IMR-90 (cell line): ENCODE data around the gene PARD3.

Experiments
- BHLHE40 ChIP-seq: fragments of 150-350 bp; IDR thresholded peaks from 2 replicates; pipeline ENCODE4 v1.6.1; 2016; ENCODE audit warnings: mild to moderate bottlenecking, low read depth, low read length
- CEBPB ChIP-seq: IDR thresholded peaks from 2 replicates; pipeline ENCODE4 v1.6.1; 2012; ENCODE audit warnings: low read depth, low read length, improper control_type of control experiment
- FOS ChIP-seq: fragments of 150-350 bp; IDR thresholded peaks from 2 replicates; pipeline ENCODE4 v1.6.1; 2016; ENCODE audit warnings: low read depth, low read length
- MAFK ChIP-seq: IDR thresholded peaks from 2 replicates; pipeline ENCODE4 v1.6.1; 2012; ENCODE audit warnings: low read depth, low read length, improper control_type of control experiment
- MXI1 ChIP-seq: IDR thresholded peaks from 2 replicates; pipeline ENCODE4 v1.6.1; 2012; ENCODE audit warnings: low read depth, mild to moderate bottlenecking, low read length, moderate library complexity, borderline replicate concordance
- POLR2A ChIP-seq: IDR thresholded peaks from 2 replicates; pipeline ENCODE4 v1.6.1; 2012; ENCODE audit warnings: mild to moderate bottlenecking, low read depth, low read length
- RAD21 ChIP-seq: IDR thresholded peaks from 2 replicates; pipeline ENCODE4 v1.6.1; 2012; ENCODE audit warnings: low read length, improper control_type of control experiment
- RCOR1 ChIP-seq: IDR thresholded peaks from 2 replicates; pipeline ENCODE4 v1.6.1; 2012; ENCODE audit warnings: mild to moderate bottlenecking, low read length, improper control_type of control experiment; ENCODE audit not compliant: insufficient replicate concordance
- RFX5 ChIP-seq: IDR thresholded peaks from 2 replicates; pipeline ENCODE4 v1.8.0; 2012; ENCODE audit warnings: low read depth, mild to moderate bottlenecking, low read length, moderate library complexity
- SMC3 ChIP-seq: fragments of 150-350 bp; IDR thresholded peaks from 2 replicates; pipeline ENCODE4 v1.6.1; 2016; ENCODE audit warnings: low read depth, mild to moderate bottlenecking, antibody characterized with exemption, low read length, moderate library complexity
- TF ChIP-seq, protein P1 (sequence below): conservative IDR thresholded peaks from 2 replicates; pipeline ENCODE4 v1.5.1; 2012; ENCODE audit warnings: mild to moderate bottlenecking, low read depth, low read length, improper control_type of control experiment
- TF ChIP-seq, protein P2 (sequence below): fragments of 150-350 bp; IDR thresholded peaks from 2 replicates; pipeline ENCODE4 v1.6.1; 2017; ENCODE audit warnings: mild to moderate bottlenecking, antibody characterized with exemption, low read length, low read depth
- TF ChIP-seq, protein P3 (sequence below): fragments of 150-350 bp; IDR thresholded peaks from 2 replicates; pipeline ENCODE4 v1.6.1; 2016; ENCODE audit warnings: low read depth, mild to moderate bottlenecking, low read length, moderate library complexity, borderline replicate concordance

DNA sequence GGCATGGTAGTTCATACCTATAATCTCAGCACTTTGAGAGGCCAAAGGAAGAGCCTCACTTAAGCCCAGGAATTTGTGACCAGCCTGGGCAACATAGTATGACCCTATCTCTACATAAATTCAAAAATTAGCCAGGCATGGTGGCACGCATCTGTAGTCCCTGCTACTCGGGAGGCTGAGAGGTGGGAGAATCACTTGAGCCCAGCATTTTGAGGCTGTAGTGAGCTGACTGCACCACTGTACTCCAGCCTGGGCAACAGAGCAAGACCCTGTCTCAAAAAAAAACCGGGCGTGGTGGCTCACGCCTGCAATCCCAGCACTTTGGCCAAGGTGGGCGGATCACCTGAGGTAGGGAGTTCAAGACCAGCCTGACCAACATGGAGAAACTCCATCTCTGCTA is 19.8 kb downstream of the PARD3 start:
- no peak for TF ChIP-seq MAFK
- TF ChIP-seq, protein P1, sequence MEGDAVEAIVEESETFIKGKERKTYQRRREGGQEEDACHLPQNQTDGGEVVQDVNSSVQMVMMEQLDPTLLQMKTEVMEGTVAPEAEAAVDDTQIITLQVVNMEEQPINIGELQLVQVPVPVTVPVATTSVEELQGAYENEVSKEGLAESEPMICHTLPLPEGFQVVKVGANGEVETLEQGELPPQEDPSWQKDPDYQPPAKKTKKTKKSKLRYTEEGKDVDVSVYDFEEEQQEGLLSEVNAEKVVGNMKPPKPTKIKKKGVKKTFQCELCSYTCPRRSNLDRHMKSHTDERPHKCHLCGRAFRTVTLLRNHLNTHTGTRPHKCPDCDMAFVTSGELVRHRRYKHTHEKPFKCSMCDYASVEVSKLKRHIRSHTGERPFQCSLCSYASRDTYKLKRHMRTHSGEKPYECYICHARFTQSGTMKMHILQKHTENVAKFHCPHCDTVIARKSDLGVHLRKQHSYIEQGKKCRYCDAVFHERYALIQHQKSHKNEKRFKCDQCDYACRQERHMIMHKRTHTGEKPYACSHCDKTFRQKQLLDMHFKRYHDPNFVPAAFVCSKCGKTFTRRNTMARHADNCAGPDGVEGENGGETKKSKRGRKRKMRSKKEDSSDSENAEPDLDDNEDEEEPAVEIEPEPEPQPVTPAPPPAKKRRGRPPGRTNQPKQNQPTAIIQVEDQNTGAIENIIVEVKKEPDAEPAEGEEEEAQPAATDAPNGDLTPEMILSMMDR: no peak
- TF ChIP-seq FOS: no peak
- no peak for TF ChIP-seq POLR2A
- no peak for TF ChIP-seq RCOR1
- TF ChIP-seq SMC3: no peak
- TF ChIP-seq, protein P2, sequence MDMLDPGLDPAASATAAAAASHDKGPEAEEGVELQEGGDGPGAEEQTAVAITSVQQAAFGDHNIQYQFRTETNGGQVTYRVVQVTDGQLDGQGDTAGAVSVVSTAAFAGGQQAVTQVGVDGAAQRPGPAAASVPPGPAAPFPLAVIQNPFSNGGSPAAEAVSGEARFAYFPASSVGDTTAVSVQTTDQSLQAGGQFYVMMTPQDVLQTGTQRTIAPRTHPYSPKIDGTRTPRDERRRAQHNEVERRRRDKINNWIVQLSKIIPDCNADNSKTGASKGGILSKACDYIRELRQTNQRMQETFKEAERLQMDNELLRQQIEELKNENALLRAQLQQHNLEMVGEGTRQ: no peak
- TF ChIP-seq CEBPB: no peak
- TF ChIP-seq RFX5: no peak
- no peak for TF ChIP-seq MXI1
- TF ChIP-seq, protein P3, sequence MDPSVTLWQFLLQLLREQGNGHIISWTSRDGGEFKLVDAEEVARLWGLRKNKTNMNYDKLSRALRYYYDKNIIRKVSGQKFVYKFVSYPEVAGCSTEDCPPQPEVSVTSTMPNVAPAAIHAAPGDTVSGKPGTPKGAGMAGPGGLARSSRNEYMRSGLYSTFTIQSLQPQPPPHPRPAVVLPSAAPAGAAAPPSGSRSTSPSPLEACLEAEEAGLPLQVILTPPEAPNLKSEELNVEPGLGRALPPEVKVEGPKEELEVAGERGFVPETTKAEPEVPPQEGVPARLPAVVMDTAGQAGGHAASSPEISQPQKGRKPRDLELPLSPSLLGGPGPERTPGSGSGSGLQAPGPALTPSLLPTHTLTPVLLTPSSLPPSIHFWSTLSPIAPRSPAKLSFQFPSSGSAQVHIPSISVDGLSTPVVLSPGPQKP: no peak
- no peak for TF ChIP-seq RAD21
- no peak for TF ChIP-seq BHLHE40
